ENCODE results near the gene FZR1.

The FZR1 gene

GRCh38 chr19:3459965-3460582, 46.0 kb upstream of the FZR1 start:
- H3K27me3 ChIP-seq (ENCODE audit: insufficient read depth, low read depth, severe bottlenecking) = no peaks in the 10 kb centered on the region
- DNase-seq = no peak
- no peak overlapping the region for H3K27ac ChIP-seq
- H3K4me3 ChIP-seq (ENCODE audit: low read depth, low read length) = no peak overlapping the region
- TF ChIP-seq, protein P1, sequence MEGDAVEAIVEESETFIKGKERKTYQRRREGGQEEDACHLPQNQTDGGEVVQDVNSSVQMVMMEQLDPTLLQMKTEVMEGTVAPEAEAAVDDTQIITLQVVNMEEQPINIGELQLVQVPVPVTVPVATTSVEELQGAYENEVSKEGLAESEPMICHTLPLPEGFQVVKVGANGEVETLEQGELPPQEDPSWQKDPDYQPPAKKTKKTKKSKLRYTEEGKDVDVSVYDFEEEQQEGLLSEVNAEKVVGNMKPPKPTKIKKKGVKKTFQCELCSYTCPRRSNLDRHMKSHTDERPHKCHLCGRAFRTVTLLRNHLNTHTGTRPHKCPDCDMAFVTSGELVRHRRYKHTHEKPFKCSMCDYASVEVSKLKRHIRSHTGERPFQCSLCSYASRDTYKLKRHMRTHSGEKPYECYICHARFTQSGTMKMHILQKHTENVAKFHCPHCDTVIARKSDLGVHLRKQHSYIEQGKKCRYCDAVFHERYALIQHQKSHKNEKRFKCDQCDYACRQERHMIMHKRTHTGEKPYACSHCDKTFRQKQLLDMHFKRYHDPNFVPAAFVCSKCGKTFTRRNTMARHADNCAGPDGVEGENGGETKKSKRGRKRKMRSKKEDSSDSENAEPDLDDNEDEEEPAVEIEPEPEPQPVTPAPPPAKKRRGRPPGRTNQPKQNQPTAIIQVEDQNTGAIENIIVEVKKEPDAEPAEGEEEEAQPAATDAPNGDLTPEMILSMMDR (IDR thresholded peaks at IDR 0.05; ENCODE audit: low read depth, low read length) = no peak
- peaks cover 16% of the 10 kb centered on the region for H3K36me3 ChIP-seq
- no peaks in the 10 kb centered on the region for H3K9me3 ChIP-seq (ENCODE audit: severe bottlenecking)

GRCh38 chr19:3462991-3463713, 43.0 kb upstream of the FZR1 start:
- Histone ChIP-seq H3K27me3 (ENCODE audit: insufficient read depth, low read depth, severe bottlenecking) (no peaks in the 10 kb centered on the region), H3K36me3 (peaks cover 7% of the 10 kb centered on the region), H3K27ac (no peak overlapping the region), H3K4me3 (ENCODE audit: low read depth, low read length) (no peak overlapping the region), H3K9me3 (ENCODE audit: severe bottlenecking) (no peaks in the 10 kb centered on the region)
- TF ChIP-seq, protein P1 (IDR thresholded peaks at IDR 0.05; ENCODE audit: low read depth, low read length) = no peak
- no peak for DNase-seq

GRCh38 chr19:3463714-3464586, 42.2 kb upstream of the FZR1 start:
- Histone ChIP-seq H3K27ac (no peak overlapping the region), H3K36me3 (peaks cover 7% of the 10 kb centered on the region), H3K9me3 (ENCODE audit: severe bottlenecking) (no peaks in the 10 kb centered on the region), H3K4me3 (ENCODE audit: low read depth, low read length) (no peak overlapping the region), H3K27me3 (ENCODE audit: insufficient read depth, low read depth, severe bottlenecking) (no peaks in the 10 kb centered on the region)
- DNase-seq = no peak
- TF ChIP-seq, protein P1 (IDR thresholded peaks at IDR 0.05; ENCODE audit: low read depth, low read length) = no peak

DNA sequence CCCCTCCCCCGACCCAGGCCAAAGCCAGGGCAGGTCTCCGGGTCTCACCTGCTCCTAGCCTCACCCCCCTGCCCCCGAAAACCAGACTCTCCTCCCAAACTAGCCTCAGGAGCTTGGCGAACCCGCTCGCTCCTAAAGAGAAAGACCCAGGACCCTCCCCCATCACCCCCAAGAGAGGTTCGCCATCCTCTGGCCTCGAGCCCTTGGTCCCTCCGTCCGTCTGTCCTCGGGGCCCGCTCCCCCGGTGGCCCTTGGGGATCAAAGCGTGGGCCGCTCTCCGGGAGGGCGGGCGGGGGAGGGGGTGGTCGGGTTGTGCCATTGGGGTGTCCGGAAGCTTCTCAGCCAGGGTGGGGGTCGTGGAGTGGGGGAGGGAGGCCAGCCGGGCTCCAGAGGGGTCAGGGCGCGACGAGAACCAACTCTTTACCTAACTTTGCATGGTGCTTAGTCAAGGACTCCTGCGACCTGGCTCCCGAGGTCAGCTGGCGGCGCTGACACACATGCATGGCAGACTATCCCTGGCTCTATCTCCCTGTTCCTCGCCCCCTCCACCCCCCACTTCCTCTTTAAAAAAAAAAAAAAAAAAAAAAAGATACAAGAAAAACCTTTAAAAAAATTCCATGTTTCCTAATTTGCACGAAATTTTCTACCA, 41.4 kb upstream of the FZR1 start:
- no peak for DNase-seq
- Histone ChIP-seq H3K4me3 (ENCODE audit: low read depth, low read length) (no peak overlapping the region), H3K27ac (no peak overlapping the region)

GRCh38 chr19:3465552-3465951, 40.6 kb upstream of the FZR1 start:
- DNase-seq = no peak
- no peaks in the 10 kb centered on the region for H3K9me3 ChIP-seq (ENCODE audit: severe bottlenecking)
- TF ChIP-seq, protein P1 (IDR thresholded peaks at IDR 0.05; ENCODE audit: low read depth, low read length) = no peak
- H3K36me3 ChIP-seq = peaks cover under 1% of the 10 kb centered on the region
- no peak overlapping the region for H3K4me3 ChIP-seq (ENCODE audit: low read depth, low read length)
- H3K27ac ChIP-seq = no peak overlapping the region
- peaks cover 7% of the 10 kb centered on the region for H3K27me3 ChIP-seq (ENCODE audit: insufficient read depth, low read depth, severe bottlenecking)

More for the DNA sequence above, 41.4 kb upstream of the FZR1 start:
- no peaks in the 10 kb centered on the region for H3K9me3 ChIP-seq (ENCODE audit: severe bottlenecking)
- TF ChIP-seq, protein P1 (IDR thresholded peaks at IDR 0.05; ENCODE audit: low read depth, low read length) = no peak
- H3K27me3 ChIP-seq (ENCODE audit: insufficient read depth, low read depth, severe bottlenecking) = no peaks in the 10 kb centered on the region
- peaks cover 7% of the 10 kb centered on the region for H3K36me3 ChIP-seq

All from WERI-Rb-1 (cell line).